Stomach (tissue), 4 donors: Measurements from ENCODE around the gene INSL3.

Source experiments
- EP300 ChIP-seq: sonication (generic); formaldehyde crosslinking; IDR thresholded peaks from one replicate; pipeline ENCODE4 v1.6.1; 2017; ENCODE audit warnings: antibody characterized with exemption
- POLR2A ChIP-seq, 4 donors: fragments of 450-650 bp; IDR thresholded peaks; one replicate each; pipeline ENCODE4 v1.6.1; 2016; ENCODE audit warnings: antibody characterized with exemption in 4 of 4, control low read depth in 2 of 4, mild to moderate bottlenecking in 1 of 4, moderate library complexity in 1 of 4
- POLR2AphosphoS5 ChIP-seq, 3 donors: sonication (generic); formaldehyde crosslinking; IDR thresholded peaks; one replicate each; pipeline ENCODE4 v1.6.1; 2016; ENCODE audit warnings: antibody characterized with exemption in 3 of 3
- TF ChIP-seq, protein P1 (sequence below), 7 experiments: fragments of 450-650 bp in 4 of 7; fragments of 200-600 bp in 3 of 7; sonication (generic) in 3 of 7; IDR thresholded peaks; one replicate each; pipeline ENCODE4 v1.5.1; 2016 to 2019; ENCODE audit warnings: antibody characterized with exemption in 7 of 7, control low read depth in 2 of 7, mild to moderate bottlenecking in 1 of 7

DNA sequence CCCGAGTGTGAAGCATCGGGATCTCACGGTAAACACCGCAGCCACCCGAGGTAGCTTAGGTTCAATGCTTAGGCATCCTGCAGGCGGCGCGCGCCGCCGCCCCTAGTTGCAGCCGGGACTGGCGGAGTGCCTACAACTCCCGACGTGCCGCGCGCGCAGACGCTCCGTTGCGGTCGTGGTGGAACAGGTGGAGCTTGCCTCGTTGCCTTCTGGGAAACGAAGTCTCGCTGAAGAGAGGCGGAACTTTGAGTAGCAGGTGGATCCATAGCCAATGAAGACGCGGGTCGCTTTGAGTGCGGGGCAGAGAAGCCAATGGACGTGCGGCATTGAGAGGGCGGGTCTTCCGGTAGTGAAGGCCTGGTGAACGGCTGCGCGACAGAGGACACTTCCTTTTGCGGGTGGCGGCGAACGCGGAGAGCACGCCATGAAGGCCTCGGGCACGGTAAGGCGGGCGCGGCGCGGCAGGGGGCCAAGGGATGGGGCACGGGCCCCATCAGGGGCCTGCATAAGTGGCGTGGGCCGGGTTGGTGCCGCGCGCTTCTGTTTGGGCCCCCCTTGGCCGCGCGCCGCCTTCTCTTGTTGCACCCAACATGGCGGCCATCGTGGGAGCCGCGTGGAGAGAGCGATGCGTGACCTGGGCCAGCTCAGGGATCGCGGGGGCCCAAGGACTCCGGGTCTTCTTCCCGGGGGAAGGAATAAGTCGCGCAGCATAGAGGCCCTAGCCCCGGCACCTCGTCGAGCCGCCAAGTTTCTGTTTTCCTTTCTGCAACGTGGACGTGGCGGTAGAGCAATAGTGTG lies 38.4 kb upstream of the INSL3 start, which contains the start of gene RPL18A:
- TF ChIP-seq EP300 (no peak), POLR2AphosphoS5 (IDR thresholded peaks at IDR 0.05) (peak; percentile 86 to 99 (median 97)), POLR2A (IDR thresholded peaks at IDR 0.05) (peak in 2 of 4 donors; percentile 53 to 80)
- TF ChIP-seq, protein P1, sequence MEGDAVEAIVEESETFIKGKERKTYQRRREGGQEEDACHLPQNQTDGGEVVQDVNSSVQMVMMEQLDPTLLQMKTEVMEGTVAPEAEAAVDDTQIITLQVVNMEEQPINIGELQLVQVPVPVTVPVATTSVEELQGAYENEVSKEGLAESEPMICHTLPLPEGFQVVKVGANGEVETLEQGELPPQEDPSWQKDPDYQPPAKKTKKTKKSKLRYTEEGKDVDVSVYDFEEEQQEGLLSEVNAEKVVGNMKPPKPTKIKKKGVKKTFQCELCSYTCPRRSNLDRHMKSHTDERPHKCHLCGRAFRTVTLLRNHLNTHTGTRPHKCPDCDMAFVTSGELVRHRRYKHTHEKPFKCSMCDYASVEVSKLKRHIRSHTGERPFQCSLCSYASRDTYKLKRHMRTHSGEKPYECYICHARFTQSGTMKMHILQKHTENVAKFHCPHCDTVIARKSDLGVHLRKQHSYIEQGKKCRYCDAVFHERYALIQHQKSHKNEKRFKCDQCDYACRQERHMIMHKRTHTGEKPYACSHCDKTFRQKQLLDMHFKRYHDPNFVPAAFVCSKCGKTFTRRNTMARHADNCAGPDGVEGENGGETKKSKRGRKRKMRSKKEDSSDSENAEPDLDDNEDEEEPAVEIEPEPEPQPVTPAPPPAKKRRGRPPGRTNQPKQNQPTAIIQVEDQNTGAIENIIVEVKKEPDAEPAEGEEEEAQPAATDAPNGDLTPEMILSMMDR (IDR thresholded peaks at IDR 0.05) = peak in 5 of 7 experiments; percentile 73 to 95 (median 76)
